ENCODE measurements around the gene OR2S2.

DNA sequence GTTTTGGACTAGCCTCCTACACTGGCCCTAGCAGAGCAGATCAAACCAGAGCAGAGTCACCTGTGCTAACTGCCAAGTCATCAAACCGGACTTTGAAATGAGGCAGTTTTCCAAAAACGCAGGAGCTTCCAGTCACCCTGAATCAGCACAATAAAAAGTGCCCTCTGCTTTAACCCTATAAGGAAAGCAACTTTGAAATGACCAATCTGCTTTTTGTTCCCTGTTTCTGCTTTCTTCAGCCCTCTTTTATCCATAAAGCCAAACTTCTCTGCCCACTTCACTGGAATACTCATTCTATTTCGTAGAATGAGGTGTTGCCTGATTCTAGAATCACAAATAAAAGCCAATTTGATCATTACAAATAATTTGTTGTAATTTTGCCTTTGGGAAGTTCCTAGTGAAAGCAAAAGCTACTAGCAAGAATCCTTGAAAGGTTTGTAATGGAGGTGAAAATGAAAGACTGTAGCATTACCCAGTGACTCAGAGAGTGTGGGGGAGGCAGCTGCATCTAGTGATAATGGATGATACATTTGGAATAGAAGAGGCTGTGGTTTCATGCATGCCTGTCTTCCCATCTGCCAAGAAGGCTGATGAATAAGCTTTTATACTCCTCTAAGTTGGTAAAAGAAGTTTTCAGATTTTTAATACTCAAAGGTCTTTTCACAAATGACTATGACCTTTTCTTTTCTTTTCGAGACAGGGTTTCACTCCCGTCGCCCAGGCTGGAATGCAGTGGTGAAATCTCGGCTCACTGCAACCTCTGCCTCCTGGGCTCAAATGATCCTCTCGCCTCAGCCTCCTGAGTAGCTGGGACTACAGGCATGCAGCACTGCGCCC is 33.8 kb downstream of the OR2S2 start:
- TF ChIP-seq, protein P1, sequence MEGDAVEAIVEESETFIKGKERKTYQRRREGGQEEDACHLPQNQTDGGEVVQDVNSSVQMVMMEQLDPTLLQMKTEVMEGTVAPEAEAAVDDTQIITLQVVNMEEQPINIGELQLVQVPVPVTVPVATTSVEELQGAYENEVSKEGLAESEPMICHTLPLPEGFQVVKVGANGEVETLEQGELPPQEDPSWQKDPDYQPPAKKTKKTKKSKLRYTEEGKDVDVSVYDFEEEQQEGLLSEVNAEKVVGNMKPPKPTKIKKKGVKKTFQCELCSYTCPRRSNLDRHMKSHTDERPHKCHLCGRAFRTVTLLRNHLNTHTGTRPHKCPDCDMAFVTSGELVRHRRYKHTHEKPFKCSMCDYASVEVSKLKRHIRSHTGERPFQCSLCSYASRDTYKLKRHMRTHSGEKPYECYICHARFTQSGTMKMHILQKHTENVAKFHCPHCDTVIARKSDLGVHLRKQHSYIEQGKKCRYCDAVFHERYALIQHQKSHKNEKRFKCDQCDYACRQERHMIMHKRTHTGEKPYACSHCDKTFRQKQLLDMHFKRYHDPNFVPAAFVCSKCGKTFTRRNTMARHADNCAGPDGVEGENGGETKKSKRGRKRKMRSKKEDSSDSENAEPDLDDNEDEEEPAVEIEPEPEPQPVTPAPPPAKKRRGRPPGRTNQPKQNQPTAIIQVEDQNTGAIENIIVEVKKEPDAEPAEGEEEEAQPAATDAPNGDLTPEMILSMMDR (conservative IDR thresholded peaks at IDR 0.05; ENCODE audit: low read depth, low read length), result no peak
- TF ChIP-seq EZH2 (IDR thresholded peaks at IDR 0.05; ENCODE audit: low read length, unreplicated experiment), result no peak
- no peak for TF ChIP-seq EZH2phosphoT487 (IDR thresholded peaks at IDR 0.05; ENCODE audit: borderline replicate concordance, low read length)
